GM11168 (cell line): ENCODE measurements around the gene SLC2A9.
"Not testable (repeated sequence)": the region's sequence is repeated elsewhere in the genome, so short reads cannot be mapped to it uniquely, and the experiment has no call there.

ENCODE experiments used
- in situ Hi-C: fragments of 300-500 bp; cut with MboI; formaldehyde crosslinking; loops from one replicate; pipeline ENCODE4 v1.12.0; 2022; ENCODE audit warnings: low sequenced_read_pairs; ENCODE audit not compliant: unreplicated experiment

The SLC2A9 gene

GRCh38 chr4:10005632-10006031 lies 15.7 kb downstream of the SLC2A9 start:
- in situ Hi-C loops, result no loop called here

GRCh38 chr4:10003666-10004065 lies 17.6 kb downstream of the SLC2A9 start:
- in situ Hi-C loops, result no loop called here

- in situ Hi-C loops, result no loop called here
Measured at GRCh38 chr4:10002278-10002677, 19.0 kb downstream of the SLC2A9 start.

- in situ Hi-C loops, result no loop called here
Measured at GRCh38 chr4:10001757-10002156, 19.5 kb downstream of the SLC2A9 start.

GRCh38 chr4:9999956-10000561 lies 21.2 kb downstream of the SLC2A9 start:
- in situ Hi-C loops, result no loop called here

- in situ Hi-C loops, result no loop called here
Measured at GRCh38 chr4:9997886-9998285, 23.4 kb downstream of the SLC2A9 start.

- in situ Hi-C loops, result no loop called here
Measured at GRCh38 chr4:9996319-9997110, 24.8 kb downstream of the SLC2A9 start.

GRCh38 chr4:9994246-9994847 lies 26.9 kb downstream of the SLC2A9 start:
- in situ Hi-C loops, result no loop called here

GRCh38 chr4:9989918-9990635 lies 31.2 kb downstream of the SLC2A9 start:
- in situ Hi-C loops, result no loop called here

GRCh38 chr4:9988933-9989332 lies 32.4 kb downstream of the SLC2A9 start:
- in situ Hi-C loops, result no loop called here

GRCh38 chr4:9988363-9988749 lies 32.9 kb downstream of the SLC2A9 start:
- in situ Hi-C loops, result no loop called here

GRCh38 chr4:9987749-9988362 lies 33.4 kb downstream of the SLC2A9 start:
- in situ Hi-C loops, result no loop called here

- in situ Hi-C loops, result no loop called here
Measured at GRCh38 chr4:9984621-9985020, 36.7 kb downstream of the SLC2A9 start.

GRCh38 chr4:9983211-9983610 lies 38.1 kb downstream of the SLC2A9 start:
- in situ Hi-C loops, result no loop called here

GRCh38 chr4:9981899-9982298 lies 39.4 kb downstream of the SLC2A9 start:
- in situ Hi-C loops, result not testable (repeated sequence)

GRCh38 chr4:9980898-9981297 lies 40.4 kb downstream of the SLC2A9 start:
- in situ Hi-C loops, result no loop called here

- in situ Hi-C loops, result no loop called here
Measured at GRCh38 chr4:9979101-9979701, 42.1 kb downstream of the SLC2A9 start.

GRCh38 chr4:9977518-9978031 lies 43.7 kb downstream of the SLC2A9 start:
- in situ Hi-C loops, result no loop called here

- in situ Hi-C loops, result no loop called here
Measured at GRCh38 chr4:9976781-9977180, 44.5 kb downstream of the SLC2A9 start.

GRCh38 chr4:9976293-9976692 lies 45.0 kb downstream of the SLC2A9 start:
- in situ Hi-C loops, result no loop called here
